Pancreas (tissue), 10 donors: ENCODE measurements around the gene TMEM121B. TPM values are rescaled to one million over a fixed set of nuclear protein-coding genes. Genes with fewer than 3 reads are reported as not detected.

Experiments used
- ATAC-seq, 4 donors: fragments of 200-7000 bp; cut with Tn5 transposase; one replicate each; pipeline versions ENCODE4 v1.8.0 to v1.9.1; 2020; ENCODE audit warnings: mild to moderate bottlenecking in 4 of 4, moderate library complexity in 4 of 4
- DNase-seq, 6 donors: peaks; one replicate each; pipeline ENCODE4 v3.0.0-alpha.2; 2020
- FAIRE-seq: peaks from 2 replicates; lab custom pipeline; 2012; peaks lifted over from hg19 to GRCh38; lab: Jason Lieb, UNC
- H3K27ac ChIP-seq, 4 donors: fragments of 200-600 bp; sonication (generic); 1 replicate in 3 of 4; 2 replicates in 1 of 4; pipeline versions ENCODE4 v1.5.0 to v1.8.0; 2020
- H3K27me3 ChIP-seq, 4 donors: fragments of 200-600 bp; one replicate each; pipeline ENCODE4 v1.8.0; 2021
- H3K36me3 ChIP-seq, 3 donors: fragments of 200-600 bp; sonication (generic) in 1 of 3; one replicate each; pipeline versions ENCODE4 v1.5.0 to v1.8.0; 2020 to 2021
- H3K4me1 ChIP-seq, 3 donors: fragments of 200-600 bp; one replicate each; pipeline ENCODE4 v1.8.0; 2021
- H3K4me3 ChIP-seq, 4 donors: fragments of 200-600 bp; sonication (generic) in 2 of 4; one replicate each; pipeline versions ENCODE4 v1.5.0 to v1.8.0; 2020 to 2021
- H3K9me3 ChIP-seq, 4 donors: fragments of 200-600 bp; one replicate each; pipeline ENCODE4 v1.8.0; 2021
- WGBS, 2 donors: extraction: QIAGEN DNeasy Blood & Tissue Kit; methylation state at CpG; one replicate each; pipeline ENCODE4 v1.1.7; 2013; 5-methylcytosine and 5-hydroxymethylcytosine counted together
- intact Hi-C, 3 donors: fragments of 100-400 bp; cut with DNase I; formaldehyde crosslinking; loops; one replicate each; pipeline versions ENCODE4 v1.11.1 to v1.14.2; 2022
- polyA plus RNA-seq, 2 donors: library from polyadenylated mRNA; stranded (reverse); fragments of 200-250 nt; gene quantifications; one replicate each; pipeline ENCODE4 v1.2.3, GENCODE V29; 2013
- total RNA-seq, 6 donors: library from RNA; stranded (reverse); fragmentation: NEBNext Ultra II Directional in 4 of 6; extraction: Animal tissue kit (Norgen Biotek cat#: 25700) in 4 of 6; gene quantifications; one replicate each; pipeline versions ENCODE4 v1.2.1 to v1.2.4, GENCODE V29; 2021 to 2023
- TF ChIP-seq, protein P1 (sequence below), 4 donors: fragments of 200-600 bp; sonication (generic) in 3 of 4; IDR thresholded peaks; one replicate each; pipeline versions ENCODE4 v1.5.0 to v1.8.0; 2021; ENCODE audit warnings: antibody characterized with exemption in 4 of 4
- donor health status: healthy with polysubstance abuse.
- donor health status: DM: no; HTN: no; CAD: no; lungs with moderate emphysema.
- donor health status: DM: no; HTN: no; CAD: no.
- donor health status: control.
- donor health status: control.
- donor health status: Bipolar disorder and iron deficiency.
- donor health status: DM: yes; HTN: yes; CAD: no.
- donor health status: DM: no; HTN: no; CAD: no.
- donor health status: DM: no; HTN: no; CAD: no.
- donor health status: DM: yes; HTN: yes; CAD: no.

Gene TMEM121B
- total and polyA plus RNA-seq, 8 donors = 0.23 to 1.00 (median 0.60) TPM

GRCh38 chr22:17083811-17084441, 37.2 kb downstream of the TMEM121B start:
- Histone ChIP-seq H3K4me1 (peaks cover 0 to 4% (median 0%) of the 10 kb centered on the region in 3 donors), H3K9me3 (no peaks in the 10 kb centered on the region), H3K36me3 (no peaks in the 10 kb centered on the region), H3K4me3 (peak overlapping the region in 3 of 4 donors; percentile 98 to 99 (median 98)), H3K27me3 (no peaks in the 10 kb centered on the region), H3K27ac (peak overlapping the region; percentile 67 to 91 (median 80))
- 88 to 93% methylated on average over 33 of the region's 33 CpGs for WGBS, 2 donors
- TF ChIP-seq, protein P1, sequence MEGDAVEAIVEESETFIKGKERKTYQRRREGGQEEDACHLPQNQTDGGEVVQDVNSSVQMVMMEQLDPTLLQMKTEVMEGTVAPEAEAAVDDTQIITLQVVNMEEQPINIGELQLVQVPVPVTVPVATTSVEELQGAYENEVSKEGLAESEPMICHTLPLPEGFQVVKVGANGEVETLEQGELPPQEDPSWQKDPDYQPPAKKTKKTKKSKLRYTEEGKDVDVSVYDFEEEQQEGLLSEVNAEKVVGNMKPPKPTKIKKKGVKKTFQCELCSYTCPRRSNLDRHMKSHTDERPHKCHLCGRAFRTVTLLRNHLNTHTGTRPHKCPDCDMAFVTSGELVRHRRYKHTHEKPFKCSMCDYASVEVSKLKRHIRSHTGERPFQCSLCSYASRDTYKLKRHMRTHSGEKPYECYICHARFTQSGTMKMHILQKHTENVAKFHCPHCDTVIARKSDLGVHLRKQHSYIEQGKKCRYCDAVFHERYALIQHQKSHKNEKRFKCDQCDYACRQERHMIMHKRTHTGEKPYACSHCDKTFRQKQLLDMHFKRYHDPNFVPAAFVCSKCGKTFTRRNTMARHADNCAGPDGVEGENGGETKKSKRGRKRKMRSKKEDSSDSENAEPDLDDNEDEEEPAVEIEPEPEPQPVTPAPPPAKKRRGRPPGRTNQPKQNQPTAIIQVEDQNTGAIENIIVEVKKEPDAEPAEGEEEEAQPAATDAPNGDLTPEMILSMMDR (IDR thresholded peaks at IDR 0.05) = no peak
- no peak for ATAC-seq
- no peak for FAIRE-seq
- DNase-seq = peak in 4 of 6 donors; percentile 17 to 69 (median 49)
- intact Hi-C loops = loop anchor here in 1 of 3 donors (10.0 kb wide), 2 partner anchors 81 to 421 kb away; no protein-coding TSS in a partner anchor

DNA sequence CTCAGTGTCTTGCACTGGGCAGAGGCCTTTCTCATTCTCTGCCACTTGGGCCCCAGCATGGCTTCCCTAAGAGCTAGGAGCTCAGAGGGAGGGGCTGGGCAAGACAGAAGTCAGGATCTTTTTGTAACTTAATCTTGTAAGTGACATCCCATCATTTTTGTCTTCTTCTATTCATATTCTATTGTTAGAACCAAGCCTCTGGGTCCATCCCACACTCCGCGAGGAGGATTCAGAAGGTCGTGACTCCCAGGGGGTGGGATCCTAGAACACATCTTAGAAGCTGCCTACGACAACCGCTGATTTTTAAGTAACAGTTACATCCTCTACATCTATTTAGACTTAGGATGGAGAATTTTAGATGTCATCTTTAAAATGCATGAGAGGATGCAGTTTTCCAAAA, 37.9 kb downstream of the TMEM121B start:
- intact Hi-C loops = loop anchor here in 1 of 3 donors (10.0 kb wide), 2 partner anchors 82 to 422 kb away; no protein-coding TSS in a partner anchor
- FAIRE-seq (no peak), ATAC-seq (no peak), DNase-seq (no peak)
- Histone ChIP-seq H3K27ac (no peak overlapping the region), H3K9me3 (no peaks in the 10 kb centered on the region), H3K36me3 (no peaks in the 10 kb centered on the region), H3K4me1 (peaks cover 0 to 4% (median 0%) of the 10 kb centered on the region in 3 donors), H3K27me3 (no peaks in the 10 kb centered on the region), H3K4me3 (no peak overlapping the region)
- TF ChIP-seq, protein P1 (IDR thresholded peaks at IDR 0.05) = no peak
- WGBS, 2 donors = 93 to 98% methylated on average over 5 of the region's 5 CpGs

GRCh38 chr22:17079572-17079971, 41.6 kb downstream of the TMEM121B start:
- intact Hi-C loops = loop anchor here in 1 of 3 donors (5.0 kb wide), 1 partner anchor 423 kb away; no protein-coding TSS in a partner anchor
- Histone ChIP-seq H3K4me1 (no peaks in the 10 kb centered on the region), H3K27me3 (no peaks in the 10 kb centered on the region), H3K4me3 (no peak overlapping the region), H3K9me3 (no peaks in the 10 kb centered on the region), H3K27ac (no peak overlapping the region), H3K36me3 (no peaks in the 10 kb centered on the region)
- FAIRE-seq (no peak), DNase-seq (no peak), ATAC-seq (no peak)
- 72 to 76% methylated on average over 4 of the region's 4 CpGs for WGBS, 2 donors
- TF ChIP-seq, protein P1 (IDR thresholded peaks at IDR 0.05) = no peak

DNA sequence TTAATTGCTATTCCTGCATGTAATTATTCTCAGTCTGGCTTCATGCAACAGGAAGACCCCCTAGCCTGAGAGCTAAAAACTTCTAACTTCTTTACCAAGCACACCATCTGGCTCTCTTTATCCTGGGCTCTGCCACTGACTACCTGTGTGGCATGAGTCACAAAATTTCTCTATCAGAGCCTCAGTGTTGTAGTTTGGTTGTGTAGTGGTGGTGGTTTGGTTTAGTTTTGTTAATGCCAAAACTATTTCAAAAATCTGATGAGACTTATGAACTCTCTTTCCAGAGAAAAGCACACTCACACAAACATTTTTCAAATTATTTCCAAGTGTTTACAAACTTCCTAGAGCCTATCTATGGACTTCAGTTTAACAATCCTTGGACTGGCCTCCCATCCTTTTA, 43.9 kb downstream of the TMEM121B start:
- Histone ChIP-seq H3K27ac (no peak overlapping the region), H3K36me3 (no peaks in the 10 kb centered on the region), H3K9me3 (no peaks in the 10 kb centered on the region), H3K27me3 (no peaks in the 10 kb centered on the region), H3K4me3 (no peak overlapping the region), H3K4me1 (no peaks in the 10 kb centered on the region)
- intact Hi-C loops = loop anchor here in 1 of 3 donors (5.0 kb wide), 1 partner anchor 425 kb away; no protein-coding TSS in a partner anchor
- DNase-seq (no peak), FAIRE-seq (no peak), ATAC-seq (no peak)
- TF ChIP-seq, protein P1 (IDR thresholded peaks at IDR 0.05) = no peak

DNA sequence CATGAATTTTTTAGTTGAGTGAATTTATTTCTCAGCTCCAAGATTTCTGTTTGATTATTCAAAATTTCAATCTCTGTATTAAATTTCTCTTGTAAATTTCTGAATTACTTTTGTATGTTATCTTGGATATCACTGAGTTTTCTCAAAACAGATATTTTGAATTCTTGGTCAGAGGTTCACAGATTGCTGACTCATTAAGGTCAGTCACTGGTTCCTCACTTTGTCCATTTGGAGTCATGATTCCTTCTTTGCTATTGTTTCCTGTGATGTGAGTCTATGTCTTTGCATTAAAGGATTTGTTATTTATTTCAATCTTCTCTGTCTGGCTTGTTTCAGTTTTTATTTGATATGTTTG, 46.5 kb downstream of the TMEM121B start:
- intact Hi-C loops = loop anchor here in 1 of 3 donors (5.0 kb wide), 1 partner anchor 428 kb away; no protein-coding TSS in a partner anchor
- no peaks in the 10 kb centered on the region for H3K9me3 ChIP-seq
- H3K27me3 ChIP-seq = no peaks in the 10 kb centered on the region
- no peak overlapping the region for H3K27ac ChIP-seq
- no peak overlapping the region for H3K4me3 ChIP-seq
- TF ChIP-seq, protein P1 (IDR thresholded peaks at IDR 0.05) = no peak
- no peaks in the 10 kb centered on the region for H3K36me3 ChIP-seq
- FAIRE-seq (no peak), ATAC-seq (no peak), DNase-seq (no peak)
- H3K4me1 ChIP-seq = no peaks in the 10 kb centered on the region
